Gastroesophageal sphincter (tissue), 4 donors: ENCODE data around the gene RIOK2. TPM values are rescaled to one million over a fixed set of nuclear protein-coding genes. Genes with fewer than 3 reads are reported as not detected.

Source experiments
- ATAC-seq: fragments of 150-250 bp; one replicate; pipeline ENCODE4 v1.9.1; 2016; ENCODE audit warnings: mild to moderate bottlenecking, moderate library complexity
- H3K27ac ChIP-seq, 4 donors: fragments of 200-600 bp; sonication (generic) in 3 of 4; 1 replicate in 3 of 4; 2 replicates in 1 of 4; pipeline ENCODE4 v1.5.1; 2016 to 2019
- H3K27me3 ChIP-seq: fragments of 200-600 bp; sonication (generic); one replicate; pipeline ENCODE4 v1.5.1; 2019
- H3K36me3 ChIP-seq, 2 donors: fragments of 200-600 bp; sonication (generic); one replicate each; pipeline ENCODE4 v1.5.1; 2019; ENCODE audit warnings: control low read depth in 1 of 2
- H3K4me1 ChIP-seq, 3 donors: fragments of 200-600 bp; sonication (generic); 1 replicate in 2 of 3; 2 replicates in 1 of 3; pipeline ENCODE4 v1.5.1; 2016 to 2019; ENCODE audit warnings: control low read depth in 2 of 3
- H3K4me3 ChIP-seq, 2 donors: fragments of 200-600 bp; sonication (generic); one replicate each; pipeline ENCODE4 v1.5.1; 2019; ENCODE audit warnings: mild to moderate bottlenecking in 1 of 2, moderate library complexity in 1 of 2
- H3K9me3 ChIP-seq, 3 donors: fragments of 200-600 bp; sonication (generic); one replicate each; pipeline ENCODE4 v1.5.1; 2017 to 2019; ENCODE audit warnings: control low read depth in 2 of 3
- CTCF ChIP-seq, 4 experiments: fragments of 200-600 bp in 2 of 4; fragments of 450-650 bp in 2 of 4; sonication (generic) in 1 of 4; IDR thresholded peaks; one replicate each; pipeline ENCODE4 v1.5.1; 2017 to 2019; ENCODE audit warnings: antibody characterized with exemption in 4 of 4, mild to moderate bottlenecking in 2 of 4, moderate library complexity in 2 of 4
- EP300 ChIP-seq: sonication (generic); formaldehyde crosslinking; IDR thresholded peaks from one replicate; pipeline ENCODE4 v1.6.1; 2017; ENCODE audit warnings: antibody characterized with exemption, mild to moderate bottlenecking
- POLR2A ChIP-seq, 2 donors: fragments of 450-650 bp; IDR thresholded peaks; one replicate each; pipeline ENCODE4 v1.6.1; 2017; ENCODE audit warnings: antibody characterized with exemption in 2 of 2, mild to moderate bottlenecking in 2 of 2, moderate library complexity in 1 of 2
- POLR2AphosphoS5 ChIP-seq: sonication (generic); formaldehyde crosslinking; IDR thresholded peaks from one replicate; pipeline ENCODE4 v1.6.1; 2017; ENCODE audit warnings: antibody characterized with exemption
- WGBS, 2 donors: methylation state at CpG; one replicate each; pipeline ENCODE4 v1.1.5; 2018; ENCODE audit warnings: low coverage in 1 of 2; 5-methylcytosine and 5-hydroxymethylcytosine counted together
- total RNA-seq, 4 donors: library from RNA; depleted of rRNA; stranded (reverse); fragments of >200 nt; gene quantifications; one replicate each; pipeline ENCODE4 v1.1.0, GENCODE V29; 2016

The RIOK2 gene
- total RNA-seq, 4 donors from 2014 or later, result 11.2 to 45.9 (median 26.0) TPM

- no peak for TF ChIP-seq CTCF (IDR thresholded peaks at IDR 0.05)
- TF ChIP-seq EP300, result no peak
- no peak for TF ChIP-seq POLR2AphosphoS5
- TF ChIP-seq POLR2A (IDR thresholded peaks at IDR 0.05), result no peak
- H3K9me3 ChIP-seq, result no peaks in the 10 kb centered on the region
- no peak overlapping the region for H3K4me3 ChIP-seq
- H3K27ac ChIP-seq, result no peak overlapping the region
- no peaks in the 10 kb centered on the region for H3K4me1 ChIP-seq
- no peaks in the 10 kb centered on the region for H3K36me3 ChIP-seq
- no peak for ATAC-seq
- H3K27me3 ChIP-seq, result no peaks in the 10 kb centered on the region
These were observed 49.9 kb downstream of the RIOK2 start for GRCh38 chr5:97133101-97133500.

- TF ChIP-seq POLR2AphosphoS5, result no peak
- no peak for TF ChIP-seq POLR2A (IDR thresholded peaks at IDR 0.05)
- no peak for TF ChIP-seq EP300
- TF ChIP-seq CTCF (IDR thresholded peaks at IDR 0.05), result no peak
- H3K36me3 ChIP-seq, result no peaks in the 10 kb centered on the region
- no peak overlapping the region for H3K27ac ChIP-seq
- WGBS, 2 donors, result 53 to 73% methylated on average over 4 to 5 of the region's 5 CpGs
- H3K4me3 ChIP-seq, result no peak overlapping the region
- H3K27me3 ChIP-seq, result no peaks in the 10 kb centered on the region
- no peaks in the 10 kb centered on the region for H3K4me1 ChIP-seq
- no peak for ATAC-seq
- no peaks in the 10 kb centered on the region for H3K9me3 ChIP-seq
These were observed 51.1 kb downstream of the RIOK2 start for GRCh38 chr5:97131921-97132320.

DNA sequence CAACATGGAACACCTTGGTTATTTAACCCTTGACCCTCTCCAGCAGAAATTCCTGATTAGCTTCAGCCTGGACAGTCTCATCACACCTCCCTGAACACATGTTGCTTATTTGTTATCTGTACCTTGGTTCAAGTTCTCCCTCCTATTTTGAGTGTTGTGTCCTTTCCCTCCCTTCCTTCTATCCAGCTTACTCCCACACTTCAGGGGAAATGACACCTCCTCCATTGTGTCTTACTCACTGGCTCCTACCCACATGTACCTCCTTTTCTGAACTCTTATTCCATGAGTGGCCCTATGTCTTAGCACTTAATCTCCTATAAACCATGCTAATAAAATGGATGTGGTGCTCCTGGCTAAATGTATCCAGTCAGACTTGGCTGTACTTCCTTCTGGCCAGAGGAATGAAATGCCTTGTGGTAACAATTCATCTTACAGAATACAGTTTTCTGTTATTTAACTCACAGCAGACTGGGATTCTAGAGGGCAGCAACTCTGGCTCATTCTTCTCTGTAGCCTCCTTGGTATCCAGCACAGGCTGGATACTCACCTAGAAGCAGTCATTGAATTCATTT, 51.8 kb downstream of the RIOK2 start:
- Histone ChIP-seq H3K4me1 (no peaks in the 10 kb centered on the region), H3K9me3 (no peaks in the 10 kb centered on the region), H3K4me3 (no peak overlapping the region), H3K36me3 (no peaks in the 10 kb centered on the region), H3K27ac (no peak overlapping the region), H3K27me3 (no peaks in the 10 kb centered on the region)
- TF ChIP-seq EP300 (no peak), CTCF (IDR thresholded peaks at IDR 0.05) (no peak)
- ATAC-seq, result no peak

- no peak overlapping the region for H3K4me3 ChIP-seq
- no peak for ATAC-seq
These were observed 55.3 kb downstream of the RIOK2 start for GRCh38 chr5:97127727-97128126.

More at GRCh38 chr5:97127727-97128126, 55.3 kb downstream of the RIOK2 start:
- WGBS, 2 donors, result 92% methylated on average over 1 of the region's 1 CpG; no CpG with 5 or more reads in 1 of the 2 donors
- TF ChIP-seq POLR2AphosphoS5 (no peak), EP300 (no peak), POLR2A (IDR thresholded peaks at IDR 0.05) (no peak), CTCF (IDR thresholded peaks at IDR 0.05) (no peak)
- H3K36me3 ChIP-seq, result no peaks in the 10 kb centered on the region
- H3K4me1 ChIP-seq, result no peaks in the 10 kb centered on the region
- no peaks in the 10 kb centered on the region for H3K9me3 ChIP-seq
- H3K27me3 ChIP-seq, result no peaks in the 10 kb centered on the region
- H3K27ac ChIP-seq, result no peak overlapping the region
